GM21723 (cell line): Measurements from ENCODE around the gene SLC6A17.

Experiments
- ATAC-seq: cut with Tn5 transposase; IDR thresholded peaks from one replicate; pipeline ENCODE4 v1.9.1; 2021; ENCODE audit warnings: mild to moderate bottlenecking, moderate library complexity; ENCODE audit not compliant: unreplicated experiment

Gene SLC6A17

GRCh38 chr1:110150330-110151174, at the start of gene SLC6A17:
Gene SLC6A17 (plus strand): TSS chr1:110150494. CDS start chr1:110166930, 16,436 bp downstream.
- ATAC-seq: no peak

GRCh38 chr1:110102081-110102480, 48.2 kb upstream of the SLC6A17 start:
- ATAC-seq: no peak

GRCh38 chr1:110106013-110106941, 44.0 kb upstream of the SLC6A17 start:
- ATAC-seq: peak; percentile 63

- no peak for ATAC-seq
Measured at GRCh38 chr1:110107867-110108469, 42.3 kb upstream of the SLC6A17 start.

- ATAC-seq: no peak
Measured at GRCh38 chr1:110111081-110111480, 39.2 kb upstream of the SLC6A17 start.

GRCh38 chr1:110112143-110112542, 38.2 kb upstream of the SLC6A17 start, which contains the start of gene UBL4B:
Gene UBL4B (plus strand): TSS chr1:110112443. CDS start chr1:110112535, 92 bp downstream.
- ATAC-seq: no peak

- ATAC-seq: no peak
Measured at GRCh38 chr1:110112656-110113055, 37.6 kb upstream of the SLC6A17 start.

- ATAC-seq: no peak
Measured at GRCh38 chr1:110113551-110113950, 36.7 kb upstream of the SLC6A17 start.

GRCh38 chr1:110114173-110114572, 36.1 kb upstream of the SLC6A17 start:
- ATAC-seq: no peak

- ATAC-seq: no peak
Measured at GRCh38 chr1:110114784-110115183, 35.5 kb upstream of the SLC6A17 start.

GRCh38 chr1:110118636-110119396, 31.5 kb upstream of the SLC6A17 start:
- no peak for ATAC-seq

- no peak for ATAC-seq
Measured at GRCh38 chr1:110119843-110120242, 30.5 kb upstream of the SLC6A17 start.

- ATAC-seq: no peak
Measured at GRCh38 chr1:110120960-110121561, 29.2 kb upstream of the SLC6A17 start.

GRCh38 chr1:110123224-110123623, 27.1 kb upstream of the SLC6A17 start:
- no peak for ATAC-seq

- ATAC-seq: no peak
Measured at GRCh38 chr1:110125810-110126209, 24.5 kb upstream of the SLC6A17 start.

- no peak for ATAC-seq
Measured at GRCh38 chr1:110130113-110130591, 20.1 kb upstream of the SLC6A17 start.

- no peak for ATAC-seq
Measured at GRCh38 chr1:110130989-110131388, 19.3 kb upstream of the SLC6A17 start.

GRCh38 chr1:110132682-110133081, 17.6 kb upstream of the SLC6A17 start:
- ATAC-seq: no peak

- ATAC-seq: no peak
Measured at GRCh38 chr1:110133436-110133835, 16.9 kb upstream of the SLC6A17 start.
